H9 (cell line): ENCODE measurements around the gene DPH3. TPM values are rescaled to one million over a fixed set of nuclear protein-coding genes. Genes with fewer than 3 reads are reported as not detected.

Experiments used
- DNase-seq: peaks from one replicate; pipeline ENCODE4 v3.0.0-alpha.2; 2017
- H2AFZ ChIP-seq: one replicate; pipeline ENCODE4 v1.6.1; 2013; ENCODE audit warnings: mild to moderate bottlenecking, low read length, control low read depth, moderate library complexity
- H2AK5ac ChIP-seq: 2 replicates; pipeline ENCODE4 v1.6.1; 2013; ENCODE audit warnings: low read length, control low read depth, mixed read lengths; ENCODE audit not compliant: insufficient read length
- H2BK120ac ChIP-seq: one replicate; pipeline ENCODE4 v1.6.1; 2013; ENCODE audit warnings: low read depth, mild to moderate bottlenecking, low read length, control low read depth, inconsistent platforms; ENCODE audit not compliant: poor library complexity, severe bottlenecking
- H2BK12ac ChIP-seq: 2 replicates; pipeline ENCODE4 v1.6.1; 2013; ENCODE audit warnings: low read length, control low read depth, mixed read lengths, low read depth; ENCODE audit not compliant: insufficient read length
- H2BK15ac ChIP-seq: 2 replicates; pipeline ENCODE4 v1.6.1; 2013; ENCODE audit warnings: low read depth, low read length, control low read depth
- H2BK20ac ChIP-seq: one replicate; pipeline ENCODE4 v1.6.1; 2013; ENCODE audit warnings: low read depth, mild to moderate bottlenecking, low read length, control low read depth, inconsistent platforms; ENCODE audit not compliant: poor library complexity, severe bottlenecking
- H2BK5ac ChIP-seq: 2 replicates; pipeline ENCODE4 v1.6.1; 2013; ENCODE audit warnings: low read length, control low read depth, mixed read lengths; ENCODE audit not compliant: insufficient read length
- H3K14ac ChIP-seq: 2 replicates; pipeline ENCODE4 v1.6.1; 2013; ENCODE audit warnings: low read length, control low read depth; ENCODE audit not compliant: insufficient read depth
- H3K18ac ChIP-seq: 2 replicates; pipeline ENCODE4 v1.6.1; 2013; ENCODE audit warnings: low read depth, mild to moderate bottlenecking, mixed read lengths, low read length, control low read depth; ENCODE audit not compliant: insufficient read length
- H3K23ac ChIP-seq: 2 replicates; pipeline ENCODE4 v1.6.1; 2013; ENCODE audit warnings: low read length, control low read depth, mixed read lengths, low read depth; ENCODE audit not compliant: insufficient read length
- H3K23me2 ChIP-seq: 2 replicates; pipeline ENCODE4 v1.6.1; 2013; ENCODE audit warnings: low read depth, mild to moderate bottlenecking, mixed read lengths, low read length, control low read depth; ENCODE audit not compliant: insufficient read length, poor library complexity, severe bottlenecking
- H3K27ac ChIP-seq: 2 replicates; pipeline ENCODE4 v1.5.1; 2013; ENCODE audit warnings: low read length, control low read depth, mixed read lengths, low read depth; ENCODE audit not compliant: insufficient read length
- H3K27me3 ChIP-seq: 2 replicates; pipeline ENCODE4 v1.6.1; 2013; ENCODE audit warnings: low read length, control low read depth, inconsistent platforms; ENCODE audit not compliant: insufficient read depth
- H3K4ac ChIP-seq: 2 replicates; pipeline ENCODE4 v1.6.1; 2013; ENCODE audit warnings: low read depth, mild to moderate bottlenecking, control low read depth, inconsistent platforms, low read length, moderate library complexity
- H3K4me1 ChIP-seq: 2 replicates; pipeline ENCODE4 v1.6.1; 2013; ENCODE audit warnings: low read length, control low read depth, inconsistent platforms; ENCODE audit not compliant: insufficient read depth
- H3K4me2 ChIP-seq: 2 replicates; pipeline ENCODE4 v1.6.1; 2013; ENCODE audit warnings: low read length, control low read depth, mixed read lengths; ENCODE audit not compliant: insufficient read length, insufficient read depth
- H3K56ac ChIP-seq: 2 replicates; pipeline ENCODE4 v1.6.1; 2013; ENCODE audit warnings: low read depth, mild to moderate bottlenecking, mixed read lengths, low read length, control low read depth; ENCODE audit not compliant: insufficient read length
- H3K79me1 ChIP-seq: 2 replicates; pipeline ENCODE4 v1.6.1; 2013; ENCODE audit warnings: low read depth, mild to moderate bottlenecking, moderate library complexity, low read length, control low read depth, inconsistent platforms; ENCODE audit not compliant: insufficient read depth, poor library complexity, severe bottlenecking
- H3K79me2 ChIP-seq: 2 replicates; pipeline ENCODE4 v1.6.1; 2013; ENCODE audit warnings: low read length, control low read depth, inconsistent platforms; ENCODE audit not compliant: insufficient read depth
- H3K9ac ChIP-seq: 2 replicates; pipeline ENCODE4 v1.6.1; 2013; ENCODE audit warnings: low read length, control low read depth, mixed read lengths; ENCODE audit not compliant: insufficient read length; ENCODE audit errors: extremely low read depth
- H3K9me3 ChIP-seq: one replicate; pipeline ENCODE4 v1.6.1; 2013; ENCODE audit warnings: low read depth, low read length, inconsistent platforms; ENCODE audit not compliant: control insufficient read depth
- H3T11ph ChIP-seq: one replicate; pipeline ENCODE4 v1.6.1; 2013; ENCODE audit warnings: mild to moderate bottlenecking, low read length, control low read depth, inconsistent platforms
- H4K20me1 ChIP-seq: one replicate; pipeline ENCODE4 v1.6.1; 2013; ENCODE audit not compliant: control insufficient read depth, insufficient read length, insufficient read depth
- H4K5ac ChIP-seq: 2 replicates; pipeline ENCODE4 v1.6.1; 2013; ENCODE audit warnings: low read depth, mild to moderate bottlenecking, mixed read lengths, low read length, control low read depth; ENCODE audit not compliant: insufficient read length
- H4K8ac ChIP-seq: replicated peaks from 2 replicates; pipeline ENCODE4 v1.6.1; 2013; ENCODE audit warnings: low read length, control low read depth, mixed read lengths, low read depth; ENCODE audit not compliant: insufficient read length
- H4K91ac ChIP-seq: 2 replicates; pipeline ENCODE4 v1.6.1; 2013; ENCODE audit warnings: low read depth, mild to moderate bottlenecking, moderate library complexity, mixed read lengths, low read length, control low read depth; ENCODE audit not compliant: insufficient read length
- H3K27ac Mint-ChIP-seq, 3 experiments: 2 replicates in 2 of 3; 3 replicates in 1 of 3; pipeline ENCODE4 v1.8.0; 2020 to 2021; ENCODE audit warnings: mixed read lengths in 3 of 3, mild to moderate bottlenecking in 1 of 3, moderate library complexity in 1 of 3
- H3K27me3 Mint-ChIP-seq: 2 replicates; pipeline ENCODE4 v1.8.0; 2021; ENCODE audit warnings: low read depth, mild to moderate bottlenecking, moderate library complexity, mixed read lengths
- H3K36me3 Mint-ChIP-seq, 3 experiments: 2 replicates in 2 of 3; 3 replicates in 1 of 3; pipeline ENCODE4 v1.8.0; 2020 to 2021; ENCODE audit warnings: low read depth in 3 of 3, mixed read lengths in 3 of 3; ENCODE audit not compliant: insufficient read depth in 1 of 3
- H3K4me1 Mint-ChIP-seq, 2 experiments: 2 replicates each; pipeline ENCODE4 v1.8.0; 2020; ENCODE audit warnings: mixed read lengths in 2 of 2
- H3K4me3 Mint-ChIP-seq, 2 experiments: 2 replicates in 1 of 2; 3 replicates in 1 of 2; pipeline ENCODE4 v1.8.0; 2020 to 2021; ENCODE audit warnings: mild to moderate bottlenecking in 2 of 2, mixed read lengths in 2 of 2, moderate library complexity in 1 of 2
- H3K9me3 Mint-ChIP-seq, 2 experiments: 2 replicates in 1 of 2; 3 replicates in 1 of 2; pipeline ENCODE4 v1.8.0; 2020; ENCODE audit warnings: mild to moderate bottlenecking in 2 of 2, mixed read lengths in 2 of 2, moderate library complexity in 1 of 2
- WGBS: extraction: QIAGEN DNeasy Blood & Tissue Kit; methylation state at CpG from one replicate; pipeline ENCODE4 v1.1.7; 2013; ENCODE audit warnings: missing lambda C conversion rate, low lambda C conversion rate, mixed read lengths; ENCODE audit not compliant: insufficient read length; ENCODE audit errors: extremely low coverage; 5-methylcytosine and 5-hydroxymethylcytosine counted together
- total RNA-seq: library from RNA; stranded (reverse); gene quantifications from 2 replicates; pipeline ENCODE4 v1.2.1, GENCODE V29; 2021
- TF ChIP-seq, protein P1 (sequence below): fragments of 200-600 bp; sonication (generic); conservative IDR thresholded peaks from 3 replicates; pipeline ENCODE4 v1.8.0; 2021; ENCODE audit warnings: antibody characterized with exemption, mild to moderate bottlenecking

Gene DPH3
- total RNA-seq, 1 experiment from 2014 or later, result 36.2 TPM

DNA sequence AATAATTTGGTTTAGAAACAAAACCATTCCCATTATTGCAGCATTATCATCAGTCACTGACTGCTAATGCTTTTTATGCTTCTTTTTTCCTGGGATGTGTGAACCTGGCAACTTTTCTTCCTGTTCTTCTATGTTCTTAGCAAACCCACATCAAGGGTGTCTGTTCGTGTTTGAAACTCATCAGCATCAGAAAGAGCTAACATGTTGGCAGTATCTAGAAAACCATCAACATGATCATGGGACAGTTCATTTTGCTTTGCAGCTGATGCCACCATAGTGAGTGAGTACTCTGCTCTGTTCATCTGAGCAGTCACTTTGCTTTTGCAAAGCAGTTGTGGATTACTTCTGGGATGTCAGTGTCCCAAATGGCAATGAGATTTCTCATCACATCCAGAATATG, 5.9 kb downstream of the DPH3 start:
- no peak overlapping the region for H3K56ac ChIP-seq
- H3K36me3 Mint-ChIP-seq, result peaks cover 3 to 7% (median 7%) of the 10 kb centered on the region in 3 experiments; a peak in 4 of 7 replicates
- no peaks in the 10 kb centered on the region for H3K4me1 ChIP-seq

More for the DNA sequence above, 5.9 kb downstream of the DPH3 start:
- Histone ChIP-seq H3K4ac (no peak overlapping the region), H3K23ac (no peak overlapping the region), H3K79me1 (no peaks in the 10 kb centered on the region), H3K23me2 (peaks cover under 1% of the 10 kb centered on the region), H3K27me3 (no peaks in the 10 kb centered on the region), H3K18ac (no peak overlapping the region), H2BK5ac (no peak overlapping the region), H2BK15ac (no peak overlapping the region), H2BK20ac (no peak overlapping the region), H3T11ph (no peak overlapping the region), H3K9me3 (no peaks in the 10 kb centered on the region), H2BK120ac (no peak overlapping the region), H3K27ac (no peak overlapping the region), H3K9ac (no peak overlapping the region), H3K79me2 (peaks cover under 1% of the 10 kb centered on the region; the same call in 1 of the 2 replicates), H3K14ac (no peak overlapping the region), H4K8ac (no peak overlapping the region), H2AK5ac (no peak overlapping the region), H4K5ac (no peak overlapping the region), H2BK12ac (no peak overlapping the region), H4K20me1 (no peaks in the 10 kb centered on the region), H3K4me2 (no peak overlapping the region), H4K91ac (no peak overlapping the region), H2AFZ (no peak overlapping the region)
- DNase-seq, result no peak
- H3K27me3 Mint-ChIP-seq, result no peaks in the 10 kb centered on the region; the same call in 1 of the 2 replicates
- TF ChIP-seq, protein P1, sequence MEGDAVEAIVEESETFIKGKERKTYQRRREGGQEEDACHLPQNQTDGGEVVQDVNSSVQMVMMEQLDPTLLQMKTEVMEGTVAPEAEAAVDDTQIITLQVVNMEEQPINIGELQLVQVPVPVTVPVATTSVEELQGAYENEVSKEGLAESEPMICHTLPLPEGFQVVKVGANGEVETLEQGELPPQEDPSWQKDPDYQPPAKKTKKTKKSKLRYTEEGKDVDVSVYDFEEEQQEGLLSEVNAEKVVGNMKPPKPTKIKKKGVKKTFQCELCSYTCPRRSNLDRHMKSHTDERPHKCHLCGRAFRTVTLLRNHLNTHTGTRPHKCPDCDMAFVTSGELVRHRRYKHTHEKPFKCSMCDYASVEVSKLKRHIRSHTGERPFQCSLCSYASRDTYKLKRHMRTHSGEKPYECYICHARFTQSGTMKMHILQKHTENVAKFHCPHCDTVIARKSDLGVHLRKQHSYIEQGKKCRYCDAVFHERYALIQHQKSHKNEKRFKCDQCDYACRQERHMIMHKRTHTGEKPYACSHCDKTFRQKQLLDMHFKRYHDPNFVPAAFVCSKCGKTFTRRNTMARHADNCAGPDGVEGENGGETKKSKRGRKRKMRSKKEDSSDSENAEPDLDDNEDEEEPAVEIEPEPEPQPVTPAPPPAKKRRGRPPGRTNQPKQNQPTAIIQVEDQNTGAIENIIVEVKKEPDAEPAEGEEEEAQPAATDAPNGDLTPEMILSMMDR, result no peak
- H3K9me3 Mint-ChIP-seq, result no peaks in the 10 kb centered on the region
- WGBS, result no CpG with 5 or more reads among the region's 1 CpG
- no peak overlapping the region for H3K4me3 Mint-ChIP-seq
- peaks cover under 1% of the 10 kb centered on the region in 2 experiments for H3K4me1 Mint-ChIP-seq
- no peak overlapping the region for H3K27ac Mint-ChIP-seq
